ENCODE data around the gene UMPS. TPM values are rescaled to one million over a fixed set of nuclear protein-coding genes. Genes with fewer than 3 reads are reported as not detected.

Gene UMPS
- polyA plus RNA-seq, 1 donor (not counting 4 experiments of a cell fraction or from before 2014, with no cell fraction given) = 53.7 TPM

GRCh38 chr3:124791142-124791541 is 60.9 kb downstream of the UMPS start:
- Histone ChIP-seq H3K27me3 (ENCODE audit: control insufficient read depth, extremely low read depth, insufficient read depth, low read length) (no peaks in the 10 kb centered on the region), H3K9me3 (ENCODE audit: control insufficient read depth, low read depth, low read length) (no peaks in the 10 kb centered on the region), H3K4me1 (ENCODE audit: control insufficient read depth, extremely low read depth, insufficient read depth, low read length) (peaks cover 41% of the 10 kb centered on the region), H4K20me1 (ENCODE audit: control insufficient read depth, extremely low read depth, insufficient read depth, low read length) (peaks cover 7% of the 10 kb centered on the region), H3K36me3 (ENCODE audit: control insufficient read depth in 2 of 2, extremely low read depth in 1 of 2, insufficient read depth in 2 of 2, low read length in 2 of 2) (peaks cover 4 to 27% of the 10 kb centered on the region in 2 experiments), H2AFZ (ENCODE audit: control insufficient read depth, low read length) (no peak overlapping the region), H3K9me1 (ENCODE audit: control insufficient read depth, extremely low read depth, insufficient read depth, low read length) (no peaks in the 10 kb centered on the region), H3K4me2 (ENCODE audit: control insufficient read depth, extremely low read depth, insufficient read depth, low read depth, low read length) (peak overlapping the region; percentile 78), H3K9ac (ENCODE audit: control insufficient read depth, extremely low read depth, insufficient read depth, low read length) (no peak overlapping the region), H3K27ac (ENCODE audit: control insufficient read depth, insufficient read depth, low read length) (peak overlapping the region; percentile 87), H3K79me2 (ENCODE audit: control insufficient read depth, insufficient read depth, low read length) (peaks cover 11% of the 10 kb centered on the region), H3K4me3 (ENCODE audit: control insufficient read depth in 2 of 3, extremely low read depth in 1 of 3, insufficient read depth in 2 of 3, low read depth in 1 of 3, low read length in 3 of 3) (no peak overlapping the region)
- no peak for TF ChIP-seq EZH2 (IDR thresholded peaks at IDR 0.05; ENCODE audit: low read length)
- DNase-seq (ENCODE audit: low read depth, low spot score) (no peak), FAIRE-seq (no peak)
- dilution Hi-C loops (cut with MboI; ENCODE audit: extremely low pct_ligation_motif_present, low sequenced_read_pairs) = no loop called here

DNA sequence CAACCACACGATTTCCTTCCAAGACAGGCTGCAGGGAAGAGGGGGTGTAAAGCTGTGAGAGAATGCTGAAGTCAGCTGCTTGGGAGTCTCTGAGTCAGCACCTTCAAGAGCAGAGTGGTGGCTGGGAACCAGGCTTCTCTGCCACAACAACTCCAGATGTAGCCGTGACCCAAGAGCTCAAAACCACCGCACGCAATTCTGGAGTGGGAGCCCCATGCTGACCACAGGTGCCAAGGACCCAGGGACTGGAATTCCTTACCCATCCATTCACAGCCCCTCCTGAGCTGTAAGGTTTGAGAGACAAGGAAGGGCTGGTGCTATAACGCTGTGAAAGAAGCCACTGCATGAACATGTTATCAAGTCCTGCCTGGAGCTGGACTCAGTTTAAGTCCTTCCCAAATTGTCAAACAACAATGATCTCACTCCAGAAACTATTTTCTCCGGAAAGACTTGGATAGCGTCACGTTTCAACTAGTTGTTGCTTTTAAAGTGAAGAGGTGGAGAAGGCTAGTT is 61.4 kb downstream of the UMPS start:
- Histone ChIP-seq H2AFZ (ENCODE audit: control insufficient read depth, low read length) (no peak overlapping the region), H3K4me1 (ENCODE audit: control insufficient read depth, extremely low read depth, insufficient read depth, low read length) (peaks cover 41% of the 10 kb centered on the region), H3K4me2 (ENCODE audit: control insufficient read depth, extremely low read depth, insufficient read depth, low read depth, low read length) (peak overlapping the region; percentile 78), H3K27ac (ENCODE audit: control insufficient read depth, insufficient read depth, low read length) (peak overlapping the region; percentile 87), H3K9ac (ENCODE audit: control insufficient read depth, extremely low read depth, insufficient read depth, low read length) (peak overlapping the region; percentile 19), H3K36me3 (ENCODE audit: control insufficient read depth in 2 of 2, extremely low read depth in 1 of 2, insufficient read depth in 2 of 2, low read length in 2 of 2) (peaks cover 7 to 31% of the 10 kb centered on the region in 2 experiments), H3K27me3 (ENCODE audit: control insufficient read depth, extremely low read depth, insufficient read depth, low read length) (no peaks in the 10 kb centered on the region), H4K20me1 (ENCODE audit: control insufficient read depth, extremely low read depth, insufficient read depth, low read length) (peaks cover 7% of the 10 kb centered on the region), H3K9me3 (ENCODE audit: control insufficient read depth, low read depth, low read length) (no peaks in the 10 kb centered on the region), H3K9me1 (ENCODE audit: control insufficient read depth, extremely low read depth, insufficient read depth, low read length) (no peaks in the 10 kb centered on the region), H3K79me2 (ENCODE audit: control insufficient read depth, insufficient read depth, low read length) (peaks cover 11% of the 10 kb centered on the region), H3K4me3 (ENCODE audit: control insufficient read depth in 2 of 3, extremely low read depth in 1 of 3, insufficient read depth in 2 of 3, low read depth in 1 of 3, low read length in 3 of 3) (no peak overlapping the region)
- DNase-seq (ENCODE audit: low read depth, low spot score) = no peak
- dilution Hi-C loops (cut with MboI; ENCODE audit: extremely low pct_ligation_motif_present, low sequenced_read_pairs) = no loop called here
- TF ChIP-seq EZH2 (IDR thresholded peaks at IDR 0.05; ENCODE audit: low read length) (no peak), CTCF (optimal IDR thresholded peaks at IDR 0.05 in 1 of 3, IDR thresholded peaks at IDR 0.05 in 1 of 3, conservative IDR thresholded peaks at IDR 0.05 in 1 of 3; ENCODE audit: extremely low read depth in 1 of 3, insufficient read depth in 2 of 3, low read length in 3 of 3) (no peak)
- peak; percentile 87 for FAIRE-seq
